Erythroblast (primary cell): Measurements from ENCODE around the gene GPC4.

Experiments used
- GATA1 ChIP-seq: IDR thresholded peaks from 2 replicates; pipeline ENCODE4 v1.6.1; 2011; ENCODE audit warnings: low read depth, mild to moderate bottlenecking, control low read depth, low read length, moderate library complexity
- POLR2A ChIP-seq: IDR thresholded peaks from 2 replicates; pipeline ENCODE4 v1.6.1; 2011; ENCODE audit warnings: mild to moderate bottlenecking, low read length

- TF ChIP-seq POLR2A, result no peak
- no peak for TF ChIP-seq GATA1
These were observed 24.9 kb upstream of the GPC4 start for GRCh38 chrX:133440081-133440796.
